ENCODE measurements around the gene PARP4. TPM values are rescaled to one million over a fixed set of nuclear protein-coding genes. Genes with fewer than 3 reads are reported as not detected.
A peak's percentile ranks its signal among the peaks of the same experiment; 100 is the strongest.

The PARP4 gene
- total and polyA plus RNA-seq, 2 donors (not counting 3 experiments of a cell fraction or from before 2014, with no cell fraction given) = 37.1 to 71.7 TPM

- H3K4me1 ChIP-seq (ENCODE audit: control insufficient read depth, extremely low read depth, insufficient read depth, low read length) = peaks cover 27% of the 10 kb centered on the region
- intact Hi-C loops (cut with micrococcal nuclease) (loop anchor here (5.0 kb wide), 1 partner anchor 40 kb away; no protein-coding TSS in a partner anchor), dilution Hi-C loops (cut with MboI; ENCODE audit: extremely low pct_ligation_motif_present, low sequenced_read_pairs) (no loop called here)
- H3K27ac ChIP-seq (ENCODE audit: insufficient read depth, low read depth, low read length) = peak overlapping the region; percentile 26
- ChIA-PET POLR2A (interaction anchor here (0.7 kb wide), 1 partner anchor 9 kb away, joined by 3 read pairs; no protein-coding TSS in a partner anchor), CTCF (interaction anchor here (1.2 kb wide), 1 partner anchor 9 kb away, joined by 8 read pairs; the partner anchor contains the start of gene PARP4)
- H4K20me1 ChIP-seq (replicated peaks; ENCODE audit: control insufficient read depth, extremely low read depth, insufficient read depth, low read length) = no peaks in the 10 kb centered on the region
- no TSS peak for BruUV-seq (replicated peaks)
- peaks cover 3 to 9% of the 10 kb centered on the region in 2 experiments for H3K36me3 ChIP-seq (ENCODE audit: control insufficient read depth in 2 of 2, extremely low read depth in 1 of 2, insufficient read depth in 2 of 2, low read length in 2 of 2)
- DNase-seq (ENCODE audit: low read depth, low spot score) (peak; percentile 45), FAIRE-seq (peak; percentile 78)
- no peak overlapping the region for H3K4me3 ChIP-seq (replicated peaks in 1 of 3; ENCODE audit: insufficient read depth in 1 of 3, low read depth in 1 of 3, low read length in 3 of 3)
- H3K79me2 ChIP-seq (ENCODE audit: control insufficient read depth, insufficient read depth, low read length) = peaks cover 47% of the 10 kb centered on the region
- no peak overlapping the region for H3K9ac ChIP-seq (replicated peaks; ENCODE audit: extremely low read depth, insufficient read depth, low read length)
- no peak overlapping the region for H2AFZ ChIP-seq (ENCODE audit: low read depth, low read length)
- no peaks in the 10 kb centered on the region for H3K9me1 ChIP-seq (replicated peaks; ENCODE audit: control insufficient read depth, extremely low read depth, insufficient read depth, low read length)
- H3K4me2 ChIP-seq (ENCODE audit: insufficient read depth, low read length) = no peak overlapping the region
- no peaks in the 10 kb centered on the region for H3K27me3 ChIP-seq (ENCODE audit: control insufficient read depth in 2 of 2, insufficient read depth in 2 of 2, low read length in 2 of 2)
- no peaks in the 10 kb centered on the region for H3K9me3 ChIP-seq (replicated peaks; ENCODE audit: control insufficient read depth, insufficient read depth, low read length)
- no peak for TF ChIP-seq POLR2A (IDR thresholded peaks at IDR 0.05; ENCODE audit: low read depth, low read length)
- no peak for TF ChIP-seq EZH2 (IDR thresholded peaks at IDR 0.05; ENCODE audit: borderline replicate concordance, low read depth, low read length, severe bottlenecking)
- TF ChIP-seq GATA2 (IDR thresholded peaks at IDR 0.05; ENCODE audit: insufficient read depth, insufficient read length, low read depth, low read length) = no peak
- TF ChIP-seq, protein P1, sequence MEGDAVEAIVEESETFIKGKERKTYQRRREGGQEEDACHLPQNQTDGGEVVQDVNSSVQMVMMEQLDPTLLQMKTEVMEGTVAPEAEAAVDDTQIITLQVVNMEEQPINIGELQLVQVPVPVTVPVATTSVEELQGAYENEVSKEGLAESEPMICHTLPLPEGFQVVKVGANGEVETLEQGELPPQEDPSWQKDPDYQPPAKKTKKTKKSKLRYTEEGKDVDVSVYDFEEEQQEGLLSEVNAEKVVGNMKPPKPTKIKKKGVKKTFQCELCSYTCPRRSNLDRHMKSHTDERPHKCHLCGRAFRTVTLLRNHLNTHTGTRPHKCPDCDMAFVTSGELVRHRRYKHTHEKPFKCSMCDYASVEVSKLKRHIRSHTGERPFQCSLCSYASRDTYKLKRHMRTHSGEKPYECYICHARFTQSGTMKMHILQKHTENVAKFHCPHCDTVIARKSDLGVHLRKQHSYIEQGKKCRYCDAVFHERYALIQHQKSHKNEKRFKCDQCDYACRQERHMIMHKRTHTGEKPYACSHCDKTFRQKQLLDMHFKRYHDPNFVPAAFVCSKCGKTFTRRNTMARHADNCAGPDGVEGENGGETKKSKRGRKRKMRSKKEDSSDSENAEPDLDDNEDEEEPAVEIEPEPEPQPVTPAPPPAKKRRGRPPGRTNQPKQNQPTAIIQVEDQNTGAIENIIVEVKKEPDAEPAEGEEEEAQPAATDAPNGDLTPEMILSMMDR (IDR thresholded peaks at IDR 0.05; ENCODE audit: extremely low read depth in 1 of 2, insufficient read depth in 1 of 2, low read depth in 1 of 2, low read length in 2 of 2) = no peak
- peak; percentile 53 for TF ChIP-seq FOS (IDR thresholded peaks at IDR 0.05; ENCODE audit: borderline replicate concordance, insufficient read depth, low read length)
Measured at GRCh38 chr13:24502533-24503378, 9.8 kb downstream of the PARP4 start.

Data from endothelial cell of umbilical vein (primary cell).